ENCODE measurements around the gene DNAH7. TPM values are rescaled to one million over a fixed set of nuclear protein-coding genes. Genes with fewer than 3 reads are reported as not detected.

DNAH7 gene
- total and polyA plus RNA-seq, 2 of the 8 experiments (the other 6 are each of a cell fraction or from before 2014, with no cell fraction given): 0.07 to 0.08 TPM

GRCh38 chr2:196074631-196075030 lies 6.0 kb upstream of the DNAH7 start:
- Histone ChIP-seq H2BK120ac (replicated peaks; ENCODE audit: low read depth, low read length) (no peak overlapping the region), H3K18ac (ENCODE audit: extremely low read depth, low read length) (no peak overlapping the region), H2BK20ac (ENCODE audit: low read length) (no peak overlapping the region), H2AFZ (ENCODE audit: low read length) (no peak overlapping the region), H3K36me3 (ENCODE audit: control insufficient read depth in 2 of 4, insufficient read depth in 4 of 4, low read length in 3 of 4) (no peaks in the 10 kb centered on the region), H3K79me2 (ENCODE audit: control insufficient read depth in 1 of 2, insufficient read depth in 2 of 2, low read length in 2 of 2) (no peaks in the 10 kb centered on the region), H3K79me1 (ENCODE audit: low read depth, low read length) (no peaks in the 10 kb centered on the region), H3K9me3 (ENCODE audit: insufficient read depth in 2 of 2, low read depth in 1 of 2, low read length in 1 of 2) (no peaks in the 10 kb centered on the region), H3K4me3 (ENCODE audit: extremely low read depth in 1 of 4, insufficient read depth in 2 of 4, low read depth in 3 of 4, low read length in 4 of 4) (no peak overlapping the region), H3K9ac (replicated peaks in 1 of 4; ENCODE audit: extremely low read depth in 1 of 4, low read depth in 3 of 4, low read length in 3 of 4) (no peak overlapping the region), H3K56ac (replicated peaks; ENCODE audit: insufficient read length, low read depth, low read length) (no peak overlapping the region), H4K5ac (ENCODE audit: insufficient read length, low read depth, low read length) (no peak overlapping the region), H3K23ac (ENCODE audit: insufficient read length) (no peak overlapping the region), H2BK12ac (ENCODE audit: low read depth, low read length) (no peak overlapping the region), H3K4me1 (replicated peaks in 1 of 4; ENCODE audit: control insufficient read depth in 3 of 4, insufficient read depth in 4 of 4, low read length in 3 of 4) (no peaks in the 10 kb centered on the region), H3K27ac (ENCODE audit: low read depth, low read length) (no peak overlapping the region), H3K14ac (ENCODE audit: insufficient read length) (no peak overlapping the region), H3K4me2 (ENCODE audit: insufficient read depth in 1 of 2, low read depth in 2 of 2, low read length in 2 of 2) (no peak overlapping the region), H2BK15ac (ENCODE audit: low read length) (no peak overlapping the region), H3K27me3 (replicated peaks in 1 of 4; ENCODE audit: control insufficient read depth in 3 of 4, extremely low read depth in 1 of 4, insufficient read depth in 3 of 4, low read length in 3 of 4) (peaks cover 0 to 5% (median 0%) of the 10 kb centered on the region in 4 experiments; a peak in 1 of 7 replicates), H3K4ac (replicated peaks; ENCODE audit: insufficient read length, low read depth, low read length) (no peak overlapping the region), H4K91ac (replicated peaks; ENCODE audit: insufficient read length, low read length) (no peak overlapping the region), H2AK5ac (ENCODE audit: low read depth, low read length) (no peak overlapping the region), H2BK5ac (ENCODE audit: low read depth, low read length) (no peak overlapping the region), H4K8ac (ENCODE audit: extremely low read depth, insufficient read depth, low read length) (no peak overlapping the region), H3K23me2 (ENCODE audit: low read depth, low read length) (no peaks in the 10 kb centered on the region), H4K20me1 (replicated peaks in 1 of 2; ENCODE audit: control insufficient read depth in 1 of 2, insufficient read depth in 2 of 2, low read length in 2 of 2) (no peaks in the 10 kb centered on the region)
- TF ChIP-seq FOSL1 (IDR thresholded peaks at IDR 0.05; ENCODE audit: insufficient read depth, low read depth, low read length): no peak
- no peak for TF ChIP-seq EZH2 (IDR thresholded peaks at IDR 0.05; ENCODE audit: low read depth, low read length, severe bottlenecking)
- no peak for TF ChIP-seq KDM1A (IDR thresholded peaks at IDR 0.05; ENCODE audit: borderline replicate concordance, low read length)
- CTCF ChIA-PET (ENCODE audit: partially characterized antibody): interaction anchor here (9.3 kb wide), 1 partner anchor 202 kb away, joined by 84 read pairs; no protein-coding TSS in a partner anchor
- no peak for DNase-seq (ENCODE audit: low read depth in 1 of 2, low spot score in 2 of 2)
- FAIRE-seq: no peak
- POLR2A ChIA-PET (ENCODE audit: partially characterized antibody): no interaction called here
